CD4-positive, alpha-beta T cell treated with Interleukin-17A for 4 hours (primary cell): Measurements from ENCODE around the gene AXL.

Experiments
- DNase-seq: peaks from one replicate; pipeline ENCODE4 v3.0.0-alpha.2; 2020; ENCODE audit warnings: mixed read lengths

The AXL gene

GRCh38 chr19:41310033-41310831, 91.2 kb downstream of the AXL start, which contains the start of gene CCDC97:
CCDC97 (plus strand) TSS chr19:41310172; CDS start chr19:41310311, 139 bp downstream.
- peak; percentile 92 for DNase-seq

- no peak for DNase-seq
These were observed 92.0 kb downstream of the AXL start for GRCh38 chr19:41311072-41311471.
